ENCODE measurements around the gene PRKAG2. TPM values are rescaled to one million over a fixed set of nuclear protein-coding genes. Genes with fewer than 3 reads are reported as not detected.
A peak's percentile ranks its signal among the peaks of the same experiment; 100 is the strongest.

Gene PRKAG2
- total RNA-seq, 1 experiment from 2014 or later: 73.9 TPM

GRCh38 chr7:151730591-151730990, 146.3 kb downstream of the PRKAG2 start:
- H3K4me1 Mint-ChIP-seq (ENCODE audit: insufficient read depth, unreplicated experiment): peaks cover 19% of the 10 kb centered on the region
- BruUV-seq (replicated peaks): no TSS peak
- H3K4me3 Mint-ChIP-seq (ENCODE audit: unreplicated experiment): no peak overlapping the region
- intact Hi-C loops (cut with micrococcal nuclease): no loop called here
- ChIA-PET POLR2A (interaction anchor here (0.7 kb wide), 1 partner anchor 88 kb away, joined by 3 read pairs; no protein-coding TSS in a partner anchor), CTCF (no interaction called here)
- no peaks in the 10 kb centered on the region for H3K9me3 Mint-ChIP-seq (ENCODE audit: unreplicated experiment)
- no peaks in the 10 kb centered on the region for H3K27me3 Mint-ChIP-seq (ENCODE audit: insufficient read depth, unreplicated experiment)
- no peak for TF ChIP-seq CTCF (IDR thresholded peaks at IDR 0.05; ENCODE audit: unreplicated experiment)
- no peak overlapping the region for H3K27ac Mint-ChIP-seq (ENCODE audit: low read depth, unreplicated experiment)
- H3K36me3 Mint-ChIP-seq (ENCODE audit: insufficient read depth, unreplicated experiment): no peaks in the 10 kb centered on the region
- no peak for DNase-seq (ENCODE audit: unreplicated experiment)

- no peak overlapping the region for H3K27ac Mint-ChIP-seq (ENCODE audit: low read depth, unreplicated experiment)
- H3K9me3 Mint-ChIP-seq (ENCODE audit: unreplicated experiment): no peaks in the 10 kb centered on the region
- intact Hi-C loops (cut with micrococcal nuclease): no loop called here
- no peak for TF ChIP-seq CTCF (IDR thresholded peaks at IDR 0.05; ENCODE audit: unreplicated experiment)
- no peaks in the 10 kb centered on the region for H3K36me3 Mint-ChIP-seq (ENCODE audit: insufficient read depth, unreplicated experiment)
- H3K4me3 Mint-ChIP-seq (ENCODE audit: unreplicated experiment): no peak overlapping the region
- no peaks in the 10 kb centered on the region for H3K27me3 Mint-ChIP-seq (ENCODE audit: insufficient read depth, unreplicated experiment)
- no TSS peak for BruUV-seq (replicated peaks)
- ChIA-PET CTCF (interaction anchor here (0.7 kb wide), 1 partner anchor 128 kb away, joined by 3 read pairs; no protein-coding TSS in a partner anchor), POLR2A (no interaction called here)
- peaks cover 24% of the 10 kb centered on the region for H3K4me1 Mint-ChIP-seq (ENCODE audit: insufficient read depth, unreplicated experiment)
- DNase-seq (ENCODE audit: unreplicated experiment): no peak
These were observed 147.4 kb downstream of the PRKAG2 start for GRCh38 chr7:151729521-151729921.

- Mint-ChIP-seq H3K27ac (ENCODE audit: low read depth, unreplicated experiment) (peak overlapping the region; percentile 43), H3K4me1 (ENCODE audit: insufficient read depth, unreplicated experiment) (peaks cover 24% of the 10 kb centered on the region), H3K4me3 (ENCODE audit: unreplicated experiment) (no peak overlapping the region), H3K9me3 (ENCODE audit: unreplicated experiment) (no peaks in the 10 kb centered on the region), H3K27me3 (ENCODE audit: insufficient read depth, unreplicated experiment) (no peaks in the 10 kb centered on the region), H3K36me3 (ENCODE audit: insufficient read depth, unreplicated experiment) (no peaks in the 10 kb centered on the region)
- no peak for TF ChIP-seq CTCF (IDR thresholded peaks at IDR 0.05; ENCODE audit: unreplicated experiment)
- BruUV-seq (replicated peaks): no TSS peak
- DNase-seq (ENCODE audit: unreplicated experiment): no peak
- CTCF ChIA-PET: interaction anchor here (0.7 kb wide), 1 partner anchor 128 kb away, joined by 3 read pairs; no protein-coding TSS in a partner anchor
- intact Hi-C loops (cut with micrococcal nuclease): no loop called here
- POLR2A ChIA-PET: interaction anchor here (0.8 to 1.9 kb wide), 2 partner anchors 96 to 211 kb away, joined by 4 to 9 read pairs; no protein-coding TSS in a partner anchor
These were observed 148.2 kb downstream of the PRKAG2 start for GRCh38 chr7:151728746-151729145.

- Mint-ChIP-seq H3K4me1 (ENCODE audit: insufficient read depth, unreplicated experiment) (peaks cover 24% of the 10 kb centered on the region), H3K9me3 (ENCODE audit: unreplicated experiment) (no peaks in the 10 kb centered on the region), H3K27me3 (ENCODE audit: insufficient read depth, unreplicated experiment) (no peaks in the 10 kb centered on the region), H3K4me3 (ENCODE audit: unreplicated experiment) (no peak overlapping the region), H3K27ac (ENCODE audit: low read depth, unreplicated experiment) (peak overlapping the region; percentile 43), H3K36me3 (ENCODE audit: insufficient read depth, unreplicated experiment) (no peaks in the 10 kb centered on the region)
- ChIA-PET POLR2A (interaction anchor here (0.8 to 1.9 kb wide), 6 partner anchors 8 to 210 kb away, joined by 3 to 9 read pairs (median 4); no protein-coding TSS in a partner anchor), CTCF (no interaction called here)
- intact Hi-C loops (cut with micrococcal nuclease): no loop called here
- no peak for TF ChIP-seq CTCF (IDR thresholded peaks at IDR 0.05; ENCODE audit: unreplicated experiment)
- BruUV-seq (replicated peaks): no TSS peak
- no peak for DNase-seq (ENCODE audit: unreplicated experiment)
These were observed 148.6 kb downstream of the PRKAG2 start for GRCh38 chr7:151728286-151728660.
